ENCODE measurements around the gene IZUMO4.
"Not testable (repeated sequence)": the region's sequence is repeated elsewhere in the genome, so short reads cannot be mapped to it uniquely, and the experiment has no call there.

Gene IZUMO4

GRCh38 chr19:2077398-2077797 lies 19.3 kb upstream of the IZUMO4 start:
- Histone ChIP-seq H3K27me3 (replicated peaks; ENCODE audit: control insufficient read depth, insufficient read depth, low read length) (no peaks in the 10 kb centered on the region), H3K9me3 (ENCODE audit: control insufficient read depth, low read length) (no peaks in the 10 kb centered on the region), H3K4me3 (ENCODE audit: low read length) (no peak overlapping the region), H3K36me3 (ENCODE audit: control insufficient read depth, insufficient read depth, low read length, severe bottlenecking) (peaks cover 74% of the 10 kb centered on the region), H3K9ac (ENCODE audit: low read length) (no peak overlapping the region), H3K4me1 (ENCODE audit: control insufficient read depth, insufficient read depth, low read length) (no peaks in the 10 kb centered on the region)
- no peak for DNase-seq (ENCODE audit: low read depth)

DNA sequence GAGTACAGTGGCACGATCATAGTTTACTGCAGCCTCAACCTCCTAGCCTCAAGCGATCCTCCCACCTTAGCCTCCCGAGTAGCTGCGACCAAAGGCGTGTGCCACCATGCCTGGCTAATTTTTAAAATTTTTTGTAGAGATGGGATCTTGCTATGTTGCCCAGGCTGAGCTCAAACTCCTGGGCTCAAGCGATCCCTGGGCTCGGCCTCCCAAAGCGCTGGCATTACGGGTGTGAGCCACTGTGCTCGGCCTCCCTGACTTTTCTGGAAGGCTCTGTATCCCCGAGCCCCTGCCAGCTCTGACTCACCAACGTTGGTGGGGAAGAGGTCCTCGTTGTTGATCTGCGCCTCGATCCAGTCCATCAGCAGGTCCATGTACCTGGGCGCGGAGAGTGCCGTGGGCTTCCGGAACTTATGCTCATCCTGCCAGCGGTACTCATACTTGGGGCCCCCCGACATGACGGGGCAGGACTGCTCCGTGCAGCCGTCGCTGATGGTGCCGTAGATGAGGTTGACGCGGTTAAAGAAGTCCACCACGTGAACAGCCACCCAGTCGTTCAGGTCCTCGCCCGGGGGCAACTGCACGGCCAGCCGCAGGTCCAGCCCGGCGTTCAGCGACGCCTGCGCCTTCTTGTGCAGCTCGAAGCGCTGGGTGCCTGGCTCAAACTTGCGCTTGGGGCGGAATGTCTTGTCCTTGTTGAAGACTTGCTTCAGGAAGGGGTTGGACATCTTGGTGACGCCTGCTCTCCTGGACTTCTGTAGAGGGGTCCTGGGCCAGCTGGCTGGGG lies 18.7 kb upstream of the IZUMO4 start:
- no peak overlapping the region for H3K4me3 ChIP-seq (ENCODE audit: low read length)
- peaks cover 70% of the 10 kb centered on the region for H3K36me3 ChIP-seq (ENCODE audit: control insufficient read depth, insufficient read depth, low read length, severe bottlenecking)
- no peaks in the 10 kb centered on the region for H3K27me3 ChIP-seq (replicated peaks; ENCODE audit: control insufficient read depth, insufficient read depth, low read length)
- H3K4me1 ChIP-seq (ENCODE audit: control insufficient read depth, insufficient read depth, low read length) = no peaks in the 10 kb centered on the region
- no peak for DNase-seq (ENCODE audit: low read depth)
- no peaks in the 10 kb centered on the region for H3K9me3 ChIP-seq (ENCODE audit: control insufficient read depth, low read length)
- no peak overlapping the region for H3K9ac ChIP-seq (ENCODE audit: low read length)

GRCh38 chr19:2079076-2079864 lies 17.4 kb upstream of the IZUMO4 start:
- no peaks in the 10 kb centered on the region for H3K27me3 ChIP-seq (replicated peaks; ENCODE audit: control insufficient read depth, insufficient read depth, low read length)
- no peaks in the 10 kb centered on the region for H3K4me1 ChIP-seq (ENCODE audit: control insufficient read depth, insufficient read depth, low read length)
- no peak for DNase-seq (ENCODE audit: low read depth)
- no peak overlapping the region for H3K9ac ChIP-seq (ENCODE audit: low read length)
- H3K9me3 ChIP-seq (ENCODE audit: control insufficient read depth, low read length) = no peaks in the 10 kb centered on the region
- H3K36me3 ChIP-seq (ENCODE audit: control insufficient read depth, insufficient read depth, low read length, severe bottlenecking) = peaks cover 73% of the 10 kb centered on the region
- no peak overlapping the region for H3K4me3 ChIP-seq (ENCODE audit: low read length)

DNA sequence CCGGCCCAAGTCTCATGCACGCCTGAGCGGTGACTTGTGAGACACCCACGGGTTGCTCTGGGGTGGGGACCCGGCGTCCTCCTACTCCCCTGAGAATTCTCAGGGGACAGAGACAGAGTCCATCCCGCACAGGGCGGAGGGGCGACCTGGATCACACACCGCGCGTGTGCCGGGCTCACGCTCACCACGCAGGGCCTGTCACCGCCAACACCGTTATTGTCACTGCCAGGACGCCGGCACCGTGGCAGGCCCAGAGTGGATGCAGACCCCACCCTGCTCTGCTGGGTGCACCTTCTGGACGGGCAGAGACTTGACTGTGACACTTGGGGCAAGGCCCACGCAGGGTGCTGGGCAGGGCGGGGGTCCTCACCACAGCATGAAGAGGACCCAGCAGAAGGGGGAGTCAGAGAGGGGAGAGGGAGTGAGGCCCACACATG lies 16.8 kb upstream of the IZUMO4 start:
- Histone ChIP-seq H3K4me1 (ENCODE audit: control insufficient read depth, insufficient read depth, low read length) (no peaks in the 10 kb centered on the region), H3K9me3 (ENCODE audit: control insufficient read depth, low read length) (no peaks in the 10 kb centered on the region), H3K4me3 (ENCODE audit: low read length) (no peak overlapping the region), H3K27me3 (replicated peaks; ENCODE audit: control insufficient read depth, insufficient read depth, low read length) (no peaks in the 10 kb centered on the region), H3K9ac (ENCODE audit: low read length) (no peak overlapping the region), H3K36me3 (ENCODE audit: control insufficient read depth, insufficient read depth, low read length, severe bottlenecking) (peaks cover 75% of the 10 kb centered on the region)
- DNase-seq (ENCODE audit: low read depth) = no peak

- H3K4me1 ChIP-seq (ENCODE audit: control insufficient read depth, insufficient read depth, low read length) = no peaks in the 10 kb centered on the region
- H3K4me3 ChIP-seq (ENCODE audit: low read length) = no peak overlapping the region
- no peaks in the 10 kb centered on the region for H3K27me3 ChIP-seq (replicated peaks; ENCODE audit: control insufficient read depth, insufficient read depth, low read length)
- DNase-seq (ENCODE audit: low read depth) = no peak
- H3K9ac ChIP-seq (ENCODE audit: low read length) = no peak overlapping the region
- peaks cover 72% of the 10 kb centered on the region for H3K36me3 ChIP-seq (ENCODE audit: control insufficient read depth, insufficient read depth, low read length, severe bottlenecking)
- H3K9me3 ChIP-seq (ENCODE audit: control insufficient read depth, low read length) = no peaks in the 10 kb centered on the region
Measured at GRCh38 chr19:2080336-2080988, 16.3 kb upstream of the IZUMO4 start.

DNA sequence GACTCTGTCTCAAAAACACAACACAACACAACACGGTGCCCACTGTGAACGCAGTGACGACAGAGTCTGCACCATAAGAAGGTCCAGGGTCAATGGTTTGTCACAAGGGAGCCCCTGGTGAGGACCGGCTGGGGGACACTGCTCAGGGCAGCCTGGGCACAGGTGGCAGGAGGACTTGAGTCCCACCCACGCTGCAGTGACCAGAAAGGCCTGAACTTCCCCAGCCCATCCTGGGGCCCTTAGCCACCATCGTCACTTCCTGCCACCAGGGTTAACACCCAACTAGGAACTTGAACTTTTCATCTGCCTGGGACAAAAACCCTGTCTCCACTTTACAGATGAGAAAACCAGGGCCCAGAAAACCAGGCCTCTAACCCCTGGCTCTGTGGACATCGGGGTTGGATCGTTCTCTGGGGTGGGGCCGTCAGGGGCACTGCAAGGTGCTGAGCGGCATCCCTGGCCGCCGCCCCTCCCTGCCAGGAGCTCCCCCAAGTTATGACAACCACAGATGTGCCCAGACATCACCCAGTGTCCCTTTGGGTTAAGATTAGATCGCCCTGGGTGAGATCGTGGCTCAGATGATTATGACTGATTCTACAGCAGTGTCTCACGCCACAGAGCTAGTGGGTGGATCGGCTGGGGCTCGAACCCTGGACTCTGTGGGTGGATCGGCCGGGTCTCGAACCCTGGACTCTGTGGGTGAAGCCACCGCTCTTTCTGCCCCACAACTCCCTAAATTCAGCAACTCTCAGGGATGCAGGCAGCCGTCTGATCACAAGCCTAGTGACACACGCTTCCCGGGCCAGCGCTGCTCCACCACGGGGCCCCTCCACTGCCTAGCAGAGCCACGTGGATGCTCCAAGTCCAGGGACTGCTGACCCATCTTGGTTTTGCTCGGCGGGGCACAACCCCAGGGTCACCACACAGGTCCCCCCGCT lies 14.6 kb upstream of the IZUMO4 start:
- no peak for DNase-seq (ENCODE audit: low read depth)
- no peaks in the 10 kb centered on the region for H3K27me3 ChIP-seq (replicated peaks; ENCODE audit: control insufficient read depth, insufficient read depth, low read length)
- no peaks in the 10 kb centered on the region for H3K9me3 ChIP-seq (ENCODE audit: control insufficient read depth, low read length)
- H3K4me1 ChIP-seq (ENCODE audit: control insufficient read depth, insufficient read depth, low read length) = no peaks in the 10 kb centered on the region
- H3K36me3 ChIP-seq (ENCODE audit: control insufficient read depth, insufficient read depth, low read length, severe bottlenecking) = peaks cover 60% of the 10 kb centered on the region
- H3K4me3 ChIP-seq (ENCODE audit: low read length) = no peak overlapping the region
- no peak overlapping the region for H3K9ac ChIP-seq (ENCODE audit: low read length)

DNA sequence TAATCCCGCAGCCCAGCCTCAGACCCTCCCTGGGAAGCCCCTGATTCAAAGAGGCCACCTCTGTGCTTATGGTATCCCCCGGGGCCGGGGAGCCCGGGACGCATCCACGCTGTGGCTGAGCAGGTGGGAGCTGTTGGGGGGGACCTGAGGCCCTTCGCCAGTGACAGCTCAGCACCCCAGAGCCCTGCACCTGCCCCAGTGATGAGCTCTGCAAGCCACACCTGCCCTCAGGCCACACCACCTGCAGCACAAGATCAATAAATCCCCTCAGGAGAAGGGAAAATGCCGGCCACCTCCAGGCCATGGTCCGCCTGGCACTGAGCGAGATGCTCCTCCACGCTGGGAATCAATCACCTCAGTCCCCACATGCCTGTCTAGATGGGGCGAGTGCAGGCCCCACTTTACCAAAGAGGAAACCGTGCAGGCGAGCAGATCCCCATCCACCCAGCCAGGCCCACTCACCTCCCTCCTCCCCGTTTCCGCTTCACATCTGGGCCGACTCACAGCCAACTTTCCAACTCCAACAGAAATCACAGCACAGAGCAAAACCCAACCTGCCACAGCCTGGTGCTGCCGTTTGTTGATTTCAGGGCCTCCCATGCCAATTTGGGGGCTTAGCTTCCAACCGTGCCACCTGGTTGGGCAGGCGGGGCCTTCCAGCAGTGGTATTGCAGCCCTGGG lies 13.4 kb upstream of the IZUMO4 start:
- Histone ChIP-seq H3K9ac (ENCODE audit: low read length) (no peak overlapping the region), H3K36me3 (ENCODE audit: control insufficient read depth, insufficient read depth, low read length, severe bottlenecking) (peaks cover 48% of the 10 kb centered on the region), H3K4me3 (ENCODE audit: low read length) (no peak overlapping the region), H3K4me1 (ENCODE audit: control insufficient read depth, insufficient read depth, low read length) (no peaks in the 10 kb centered on the region), H3K9me3 (ENCODE audit: control insufficient read depth, low read length) (no peaks in the 10 kb centered on the region), H3K27me3 (replicated peaks; ENCODE audit: control insufficient read depth, insufficient read depth, low read length) (no peaks in the 10 kb centered on the region)
- no peak for DNase-seq (ENCODE audit: low read depth)

DNA sequence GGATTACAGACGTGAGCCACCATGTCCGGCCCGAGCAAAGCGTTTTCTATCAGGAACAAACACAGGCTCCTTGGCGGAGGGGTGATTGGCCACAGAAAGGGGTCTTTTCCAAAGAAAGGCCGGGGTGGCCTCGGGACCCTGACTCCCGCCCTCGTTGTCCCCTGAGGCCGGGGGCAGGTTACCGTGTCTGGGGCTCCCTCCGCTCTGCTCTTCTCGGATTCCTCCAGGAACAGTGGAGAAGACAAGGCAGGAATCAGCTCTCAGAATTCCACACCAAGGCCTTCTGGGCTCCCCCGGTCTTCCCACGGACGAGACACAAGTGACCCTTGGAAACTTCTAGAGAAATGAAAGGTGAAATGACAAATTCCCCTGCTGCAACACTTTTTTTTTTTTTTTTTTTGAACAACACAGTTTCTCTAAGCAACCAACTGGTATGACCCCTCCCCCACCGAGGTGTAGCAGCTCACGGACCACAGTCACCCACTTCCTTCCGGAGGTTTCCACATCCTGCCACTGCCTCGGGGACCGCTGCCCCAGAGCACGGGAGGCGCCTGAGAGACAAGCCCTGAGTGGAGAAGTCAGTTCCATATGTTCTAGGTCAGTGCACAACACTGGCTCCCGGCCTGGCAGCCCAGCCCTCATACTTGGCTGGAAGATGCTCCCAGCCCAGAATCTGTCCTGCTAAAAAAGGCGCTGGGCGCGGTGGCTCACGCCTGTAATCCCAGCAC lies 11.6 kb upstream of the IZUMO4 start:
- peaks cover 15% of the 10 kb centered on the region for H3K4me1 ChIP-seq (ENCODE audit: control insufficient read depth, insufficient read depth, low read length)
- H3K4me3 ChIP-seq (ENCODE audit: low read length) = no peak overlapping the region
- peak; percentile 31 for DNase-seq (ENCODE audit: low read depth)
- no peak overlapping the region for H3K9ac ChIP-seq (ENCODE audit: low read length)
- no peaks in the 10 kb centered on the region for H3K9me3 ChIP-seq (ENCODE audit: control insufficient read depth, low read length)
- no peaks in the 10 kb centered on the region for H3K27me3 ChIP-seq (replicated peaks; ENCODE audit: control insufficient read depth, insufficient read depth, low read length)
- H3K36me3 ChIP-seq (ENCODE audit: control insufficient read depth, insufficient read depth, low read length, severe bottlenecking) = peaks cover 31% of the 10 kb centered on the region

GRCh38 chr19:2086695-2087620 lies 9.8 kb upstream of the IZUMO4 start:
- not testable (repeated sequence) for DNase-seq (ENCODE audit: low read depth); H3K4me3 ChIP-seq (ENCODE audit: low read length); H3K9ac ChIP-seq (ENCODE audit: low read length); H3K9me3 ChIP-seq (ENCODE audit: control insufficient read depth, low read length); H3K27me3 ChIP-seq (replicated peaks; ENCODE audit: control insufficient read depth, insufficient read depth, low read length)
- Histone ChIP-seq H3K4me1 (ENCODE audit: control insufficient read depth, insufficient read depth, low read length) (peaks cover 24% of the 10 kb centered on the region), H3K36me3 (ENCODE audit: control insufficient read depth, insufficient read depth, low read length, severe bottlenecking) (peaks cover 18% of the 10 kb centered on the region)
